Measurements from ENCODE around the gene MAP3K5. TPM values are rescaled to one million over a fixed set of nuclear protein-coding genes. Genes with fewer than 3 reads are reported as not detected.

MAP3K5 gene
- polyA plus RNA-seq, 2 donors = 5.2 to 5.6 TPM

- no peaks in the 10 kb centered on the region for H3K9me3 ChIP-seq (ENCODE audit: control insufficient read depth in 2 of 2, insufficient read depth in 1 of 2, low read depth in 1 of 2, low read length in 1 of 2)
- H3K4me3 ChIP-seq (ENCODE audit: low read depth in 1 of 2, low read length in 2 of 2) = no peak overlapping the region
- 47 to 50% methylated on average over 3 of the region's 3 CpGs for WGBS, 2 donors
- peaks cover 0 to 3% of the 10 kb centered on the region in 2 donors for H3K36me3 ChIP-seq (ENCODE audit: control insufficient read depth in 2 of 2, insufficient read depth in 2 of 2, low read length in 1 of 2)
- H3K27me3 ChIP-seq (ENCODE audit: control insufficient read depth in 1 of 2, insufficient read depth in 2 of 2, low read length in 2 of 2) = no peaks in the 10 kb centered on the region
- H3K27ac ChIP-seq (ENCODE audit: low read depth in 2 of 2, low read length in 1 of 2) = no peak overlapping the region
- no peaks in the 10 kb centered on the region for H3K4me1 ChIP-seq (ENCODE audit: control insufficient read depth in 2 of 2, insufficient read depth in 2 of 2, low read length in 1 of 2)
These were observed 129.7 kb downstream of the MAP3K5 start for GRCh38 chr6:136662347-136663237.

- no peaks in the 10 kb centered on the region for H3K4me1 ChIP-seq (ENCODE audit: control insufficient read depth in 2 of 2, insufficient read depth in 2 of 2, low read length in 1 of 2)
- H3K27ac ChIP-seq (ENCODE audit: low read depth in 2 of 2, low read length in 1 of 2) = no peak overlapping the region
- H3K4me3 ChIP-seq (ENCODE audit: low read depth in 1 of 2, low read length in 2 of 2) = no peak overlapping the region
- WGBS, 2 donors = 97 to 100% methylated on average over 1 of the region's 1 CpG
- no peaks in the 10 kb centered on the region for H3K9me3 ChIP-seq (ENCODE audit: control insufficient read depth in 2 of 2, insufficient read depth in 1 of 2, low read depth in 1 of 2, low read length in 1 of 2)
- H3K27me3 ChIP-seq (ENCODE audit: control insufficient read depth in 1 of 2, insufficient read depth in 2 of 2, low read length in 2 of 2) = no peaks in the 10 kb centered on the region
- peaks cover 0 to 5% of the 10 kb centered on the region in 2 donors for H3K36me3 ChIP-seq (ENCODE audit: control insufficient read depth in 2 of 2, insufficient read depth in 2 of 2, low read length in 1 of 2)
These were observed 131.6 kb downstream of the MAP3K5 start for GRCh38 chr6:136660727-136661126.

GRCh38 chr6:136659991-136660499, 132.2 kb downstream of the MAP3K5 start:
- Histone ChIP-seq H3K9me3 (ENCODE audit: control insufficient read depth in 2 of 2, insufficient read depth in 1 of 2, low read depth in 1 of 2, low read length in 1 of 2) (no peaks in the 10 kb centered on the region), H3K4me1 (ENCODE audit: control insufficient read depth in 2 of 2, insufficient read depth in 2 of 2, low read length in 1 of 2) (no peaks in the 10 kb centered on the region), H3K27ac (ENCODE audit: low read depth in 2 of 2, low read length in 1 of 2) (no peak overlapping the region), H3K27me3 (ENCODE audit: control insufficient read depth in 1 of 2, insufficient read depth in 2 of 2, low read length in 2 of 2) (no peaks in the 10 kb centered on the region), H3K4me3 (ENCODE audit: low read depth in 1 of 2, low read length in 2 of 2) (no peak overlapping the region), H3K36me3 (ENCODE audit: control insufficient read depth in 2 of 2, insufficient read depth in 2 of 2, low read length in 1 of 2) (peaks cover 0 to 5% of the 10 kb centered on the region in 2 donors)
- WGBS, 2 donors = 96 to 98% methylated on average over 6 of the region's 6 CpGs

- Histone ChIP-seq H3K4me1 (ENCODE audit: control insufficient read depth in 2 of 2, insufficient read depth in 2 of 2, low read length in 1 of 2) (no peaks in the 10 kb centered on the region), H3K9me3 (ENCODE audit: control insufficient read depth in 2 of 2, insufficient read depth in 1 of 2, low read depth in 1 of 2, low read length in 1 of 2) (no peaks in the 10 kb centered on the region), H3K4me3 (ENCODE audit: low read depth in 1 of 2, low read length in 2 of 2) (no peak overlapping the region), H3K27ac (ENCODE audit: low read depth in 2 of 2, low read length in 1 of 2) (no peak overlapping the region), H3K27me3 (ENCODE audit: control insufficient read depth in 1 of 2, insufficient read depth in 2 of 2, low read length in 2 of 2) (no peaks in the 10 kb centered on the region), H3K36me3 (ENCODE audit: control insufficient read depth in 2 of 2, insufficient read depth in 2 of 2, low read length in 1 of 2) (peaks cover 0 to 5% of the 10 kb centered on the region in 2 donors)
- WGBS, 2 donors = 82 to 89% methylated on average over 2 of the region's 2 CpGs
These were observed 133.6 kb downstream of the MAP3K5 start for GRCh38 chr6:136658711-136659110.

GRCh38 chr6:136657666-136658065, 134.6 kb downstream of the MAP3K5 start:
- Histone ChIP-seq H3K27me3 (ENCODE audit: control insufficient read depth in 1 of 2, insufficient read depth in 2 of 2, low read length in 2 of 2) (no peaks in the 10 kb centered on the region), H3K27ac (ENCODE audit: low read depth in 2 of 2, low read length in 1 of 2) (no peak overlapping the region), H3K4me3 (ENCODE audit: low read depth in 1 of 2, low read length in 2 of 2) (no peak overlapping the region), H3K4me1 (ENCODE audit: control insufficient read depth in 2 of 2, insufficient read depth in 2 of 2, low read length in 1 of 2) (no peaks in the 10 kb centered on the region), H3K9me3 (ENCODE audit: control insufficient read depth in 2 of 2, insufficient read depth in 1 of 2, low read depth in 1 of 2, low read length in 1 of 2) (no peaks in the 10 kb centered on the region), H3K36me3 (ENCODE audit: control insufficient read depth in 2 of 2, insufficient read depth in 2 of 2, low read length in 1 of 2) (peaks cover 0 to 5% of the 10 kb centered on the region in 2 donors)
- 53 to 59% methylated on average over 4 of the region's 4 CpGs for WGBS, 2 donors

GRCh38 chr6:136656121-136656520, 136.2 kb downstream of the MAP3K5 start:
- Histone ChIP-seq H3K36me3 (ENCODE audit: control insufficient read depth in 2 of 2, insufficient read depth in 2 of 2, low read length in 1 of 2) (peaks cover 0 to 5% of the 10 kb centered on the region in 2 donors), H3K9me3 (ENCODE audit: control insufficient read depth in 2 of 2, insufficient read depth in 1 of 2, low read depth in 1 of 2, low read length in 1 of 2) (no peaks in the 10 kb centered on the region), H3K27ac (ENCODE audit: low read depth in 2 of 2, low read length in 1 of 2) (no peak overlapping the region), H3K4me3 (ENCODE audit: low read depth in 1 of 2, low read length in 2 of 2) (no peak overlapping the region), H3K27me3 (ENCODE audit: control insufficient read depth in 1 of 2, insufficient read depth in 2 of 2, low read length in 2 of 2) (no peaks in the 10 kb centered on the region), H3K4me1 (ENCODE audit: control insufficient read depth in 2 of 2, insufficient read depth in 2 of 2, low read length in 1 of 2) (no peaks in the 10 kb centered on the region)
- 81 to 88% methylated on average over 1 of the region's 1 CpG for WGBS, 2 donors

GRCh38 chr6:136655239-136656014, 136.8 kb downstream of the MAP3K5 start:
- Histone ChIP-seq H3K9me3 (ENCODE audit: control insufficient read depth in 2 of 2, insufficient read depth in 1 of 2, low read depth in 1 of 2, low read length in 1 of 2) (no peaks in the 10 kb centered on the region), H3K4me1 (ENCODE audit: control insufficient read depth in 2 of 2, insufficient read depth in 2 of 2, low read length in 1 of 2) (no peaks in the 10 kb centered on the region), H3K27me3 (ENCODE audit: control insufficient read depth in 1 of 2, insufficient read depth in 2 of 2, low read length in 2 of 2) (no peaks in the 10 kb centered on the region), H3K4me3 (ENCODE audit: low read depth in 1 of 2, low read length in 2 of 2) (no peak overlapping the region), H3K36me3 (ENCODE audit: control insufficient read depth in 2 of 2, insufficient read depth in 2 of 2, low read length in 1 of 2) (peaks cover 0 to 5% of the 10 kb centered on the region in 2 donors), H3K27ac (ENCODE audit: low read depth in 2 of 2, low read length in 1 of 2) (no peak overlapping the region)
- 80 to 89% methylated on average over 6 of the region's 6 CpGs for WGBS, 2 donors

GRCh38 chr6:136654086-136654485, 138.2 kb downstream of the MAP3K5 start:
- Histone ChIP-seq H3K36me3 (ENCODE audit: control insufficient read depth in 2 of 2, insufficient read depth in 2 of 2, low read length in 1 of 2) (peaks cover 0 to 5% of the 10 kb centered on the region in 2 donors), H3K27me3 (ENCODE audit: control insufficient read depth in 1 of 2, insufficient read depth in 2 of 2, low read length in 2 of 2) (no peaks in the 10 kb centered on the region), H3K9me3 (ENCODE audit: control insufficient read depth in 2 of 2, insufficient read depth in 1 of 2, low read depth in 1 of 2, low read length in 1 of 2) (no peaks in the 10 kb centered on the region), H3K4me1 (ENCODE audit: control insufficient read depth in 2 of 2, insufficient read depth in 2 of 2, low read length in 1 of 2) (no peaks in the 10 kb centered on the region), H3K4me3 (ENCODE audit: low read depth in 1 of 2, low read length in 2 of 2) (no peak overlapping the region), H3K27ac (ENCODE audit: low read depth in 2 of 2, low read length in 1 of 2) (no peak overlapping the region)
- WGBS, 2 donors = 77 to 96% methylated on average over 2 of the region's 2 CpGs

GRCh38 chr6:136652656-136653055, 139.6 kb downstream of the MAP3K5 start:
- Histone ChIP-seq H3K9me3 (ENCODE audit: control insufficient read depth in 2 of 2, insufficient read depth in 1 of 2, low read depth in 1 of 2, low read length in 1 of 2) (no peaks in the 10 kb centered on the region), H3K4me1 (ENCODE audit: control insufficient read depth in 2 of 2, insufficient read depth in 2 of 2, low read length in 1 of 2) (no peaks in the 10 kb centered on the region), H3K36me3 (ENCODE audit: control insufficient read depth in 2 of 2, insufficient read depth in 2 of 2, low read length in 1 of 2) (peaks cover 0 to 2% of the 10 kb centered on the region in 2 donors), H3K27me3 (ENCODE audit: control insufficient read depth in 1 of 2, insufficient read depth in 2 of 2, low read length in 2 of 2) (no peaks in the 10 kb centered on the region), H3K4me3 (ENCODE audit: low read depth in 1 of 2, low read length in 2 of 2) (no peak overlapping the region), H3K27ac (ENCODE audit: low read depth in 2 of 2, low read length in 1 of 2) (no peak overlapping the region)

Measured in esophagus (tissue), 2 donors.